HAP-1 (cell line): ENCODE results near the gene RBM17.
"Not testable (repeated sequence)": the region's sequence is repeated elsewhere in the genome, so short reads cannot be mapped to it uniquely, and the experiment has no call there.

Source experiments
- DNase-seq, 2 experiments: peaks; one replicate each; pipeline ENCODE4 v3.0.0-alpha.2; 2016 to 2020; ENCODE audit warnings: low spot score in 2 of 2
- H3K27me3 ChIP-seq: fragments of 250-450 bp; sonication (Bioruptor Pico); 2 replicates; pipeline ENCODE4 v1.5.1; 2020; ENCODE audit warnings: low read depth, mild to moderate bottlenecking, moderate library complexity
- H3K36me3 ChIP-seq: fragments of 250-450 bp; sonication (Bioruptor Pico); replicated peaks from 2 replicates; pipeline ENCODE4 v1.5.1; 2020; ENCODE audit warnings: mild to moderate bottlenecking
- H3K4me1 ChIP-seq: fragments of 250-450 bp; sonication (Bioruptor Pico); 2 replicates; pipeline ENCODE4 v1.5.1; 2020; ENCODE audit warnings: mild to moderate bottlenecking
- H3K4me3 ChIP-seq: fragments of 250-450 bp; sonication (Bioruptor Pico); 2 replicates; pipeline ENCODE4 v1.5.1; 2020; ENCODE audit warnings: mild to moderate bottlenecking, moderate library complexity
- H3K9me3 ChIP-seq: fragments of 250-450 bp; sonication (Bioruptor Pico); 2 replicates; pipeline ENCODE4 v1.5.1; 2020; ENCODE audit warnings: mild to moderate bottlenecking, moderate library complexity
- in situ Hi-C: fragments of 300-500 bp; cut with MboI; formaldehyde crosslinking; loops from 3 replicates; pipeline ENCODE4 v1.14.3; 2020; ENCODE audit warnings: low sequenced_read_pairs, inconsistent platforms, mixed read lengths

Gene RBM17

GRCh38 chr10:6116806-6117205 lies 28.0 kb downstream of the RBM17 start:
- in situ Hi-C loops = no loop called here
- DNase-seq = no peak
- Histone ChIP-seq H3K27me3 (no peaks in the 10 kb centered on the region), H3K9me3 (no peaks in the 10 kb centered on the region), H3K4me1 (no peaks in the 10 kb centered on the region), H3K36me3 (peaks cover 49% of the 10 kb centered on the region), H3K4me3 (no peak overlapping the region)

DNA sequence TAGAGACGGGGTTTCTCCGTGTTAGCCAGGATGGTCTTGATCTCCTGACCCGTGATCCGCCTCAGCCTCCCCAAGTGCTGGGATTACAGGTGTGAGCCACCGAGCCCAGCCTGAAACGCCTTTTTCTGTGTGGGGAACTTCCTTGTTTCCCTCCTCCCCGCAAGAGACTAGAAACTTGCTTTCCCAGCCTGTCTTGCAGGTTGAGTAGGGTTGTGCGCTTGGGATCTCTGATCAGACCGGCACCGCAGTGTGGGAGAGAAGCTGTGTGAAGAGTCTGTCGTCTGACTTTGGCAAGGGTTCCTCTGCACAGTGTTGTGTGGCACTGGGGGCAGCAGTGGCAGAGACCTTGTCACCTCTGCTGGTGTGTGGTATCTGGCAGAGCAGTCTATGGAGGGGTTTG lies 28.9 kb downstream of the RBM17 start:
- DNase-seq = no peak
- in situ Hi-C loops = no loop called here
- H3K27me3 ChIP-seq = no peaks in the 10 kb centered on the region
- no peaks in the 10 kb centered on the region for H3K4me1 ChIP-seq
- no peaks in the 10 kb centered on the region for H3K9me3 ChIP-seq
- peaks cover 39% of the 10 kb centered on the region for H3K36me3 ChIP-seq
- no peak overlapping the region for H3K4me3 ChIP-seq

GRCh38 chr10:6119423-6119822 lies 30.6 kb downstream of the RBM17 start:
- H3K36me3 ChIP-seq = peaks cover 22% of the 10 kb centered on the region
- in situ Hi-C loops = no loop called here
- DNase-seq = no peak
- H3K4me3 ChIP-seq = no peak overlapping the region
- no peaks in the 10 kb centered on the region; the same call in 1 of the 2 replicates for H3K4me1 ChIP-seq
- no peaks in the 10 kb centered on the region for H3K9me3 ChIP-seq
- no peaks in the 10 kb centered on the region for H3K27me3 ChIP-seq

- Histone ChIP-seq H3K9me3 (no peaks in the 10 kb centered on the region), H3K4me1 (peaks cover 2% of the 10 kb centered on the region), H3K36me3 (peaks cover 17% of the 10 kb centered on the region), H3K27me3 (no peaks in the 10 kb centered on the region), H3K4me3 (no peak overlapping the region)
- DNase-seq = no peak
- in situ Hi-C loops = no loop called here
Measured at GRCh38 chr10:6119962-6120361, 31.1 kb downstream of the RBM17 start.

GRCh38 chr10:6120691-6121090 lies 31.9 kb downstream of the RBM17 start:
- in situ Hi-C loops = no loop called here
- H3K9me3 ChIP-seq = no peaks in the 10 kb centered on the region
- H3K4me3 ChIP-seq = no peak overlapping the region
- H3K4me1 ChIP-seq = peaks cover 4% of the 10 kb centered on the region
- H3K36me3 ChIP-seq = peaks cover 10% of the 10 kb centered on the region
- no peak for DNase-seq
- H3K27me3 ChIP-seq = no peaks in the 10 kb centered on the region

GRCh38 chr10:6121146-6121545 lies 32.3 kb downstream of the RBM17 start:
- Histone ChIP-seq H3K4me3 (no peak overlapping the region), H3K4me1 (peaks cover 4% of the 10 kb centered on the region), H3K36me3 (peaks cover 5% of the 10 kb centered on the region), H3K9me3 (no peaks in the 10 kb centered on the region), H3K27me3 (no peaks in the 10 kb centered on the region)
- no peak for DNase-seq
- in situ Hi-C loops = no loop called here

DNA sequence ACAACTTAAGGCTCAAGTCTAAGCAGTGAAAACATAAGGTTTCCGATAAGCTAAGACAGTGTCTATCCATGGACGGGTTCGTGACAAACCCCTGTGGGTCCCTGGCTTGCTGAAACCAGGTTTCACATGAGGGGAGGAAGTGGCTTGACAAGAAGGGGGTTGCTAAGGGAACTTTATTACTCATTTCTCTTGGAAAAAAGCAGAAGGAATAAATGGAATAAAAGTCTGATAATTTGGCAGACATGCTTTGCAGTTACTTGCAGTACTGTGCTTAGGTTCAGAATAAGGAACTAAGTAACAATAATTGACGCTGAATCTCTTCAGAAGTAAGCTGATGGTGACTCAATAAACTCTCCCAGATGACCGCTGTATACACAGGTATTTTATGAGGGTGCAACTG lies 34.7 kb downstream of the RBM17 start:
- in situ Hi-C loops = no loop called here
- Histone ChIP-seq H3K9me3 (no peaks in the 10 kb centered on the region), H3K4me1 (peaks cover 4% of the 10 kb centered on the region), H3K4me3 (no peak overlapping the region), H3K27me3 (no peaks in the 10 kb centered on the region), H3K36me3 (no peaks in the 10 kb centered on the region)
- DNase-seq = no peak

DNA sequence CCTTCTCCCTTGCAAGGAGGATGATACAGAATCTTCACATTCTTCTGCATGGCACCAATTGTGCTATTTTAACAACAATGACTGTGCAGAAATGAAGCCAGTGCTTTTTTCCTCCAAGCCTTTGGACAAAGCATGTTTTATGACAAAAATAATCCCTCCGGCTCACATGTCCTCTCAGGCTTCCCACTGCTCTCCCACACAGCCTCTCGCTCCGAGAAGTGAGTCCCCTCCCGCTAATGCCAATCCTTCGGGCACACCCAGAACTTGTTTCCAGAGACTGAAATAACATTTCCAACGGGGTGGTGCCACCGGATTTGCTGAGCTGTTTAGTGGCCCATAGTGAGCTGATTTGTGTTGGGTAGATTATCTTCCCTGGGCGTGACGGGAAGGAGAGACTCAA lies 35.8 kb downstream of the RBM17 start:
- no peaks in the 10 kb centered on the region for H3K9me3 ChIP-seq
- in situ Hi-C loops = no loop called here
- H3K4me3 ChIP-seq = no peak overlapping the region
- H3K27me3 ChIP-seq = no peaks in the 10 kb centered on the region
- H3K36me3 ChIP-seq = no peaks in the 10 kb centered on the region
- H3K4me1 ChIP-seq = peaks cover 7% of the 10 kb centered on the region
- DNase-seq = peak; percentile 50 to 63

DNA sequence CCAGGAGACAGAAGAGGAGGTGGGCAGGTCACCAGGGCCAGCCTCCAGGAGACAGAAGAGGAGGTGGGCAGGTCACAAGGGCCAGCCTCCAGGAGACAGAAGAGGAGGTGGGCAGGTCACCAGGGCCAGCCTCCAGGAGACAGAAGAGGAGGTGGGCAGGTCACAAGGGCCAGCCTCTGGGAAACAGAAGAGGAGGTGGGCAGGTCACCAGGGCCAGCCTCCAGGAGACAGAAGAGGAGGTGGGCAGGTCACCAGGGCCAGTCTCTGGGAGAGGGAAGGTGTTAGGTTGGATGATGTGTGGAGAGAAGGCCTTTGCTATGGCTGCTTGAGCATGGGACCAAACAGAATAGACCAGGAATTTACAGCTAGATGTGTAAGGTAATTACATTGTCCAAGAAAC lies 38.6 kb downstream of the RBM17 start:
- DNase-seq, H3K27me3 ChIP-seq, H3K9me3 ChIP-seq, in situ Hi-C loops, H3K4me1 ChIP-seq, H3K4me3 ChIP-seq, H3K36me3 ChIP-seq: not testable (repeated sequence)

GRCh38 chr10:6128087-6128486 lies 39.3 kb downstream of the RBM17 start:
- H3K4me1 ChIP-seq = peaks cover 7% of the 10 kb centered on the region
- no peak overlapping the region for H3K4me3 ChIP-seq
- in situ Hi-C loops = no loop called here
- no peaks in the 10 kb centered on the region for H3K27me3 ChIP-seq
- H3K9me3 ChIP-seq = no peaks in the 10 kb centered on the region
- H3K36me3 ChIP-seq = no peaks in the 10 kb centered on the region
- no peak for DNase-seq

GRCh38 chr10:6128591-6129251 lies 39.9 kb downstream of the RBM17 start:
- H3K9me3 ChIP-seq = no peaks in the 10 kb centered on the region
- DNase-seq = no peak
- H3K27me3 ChIP-seq = no peaks in the 10 kb centered on the region
- no peaks in the 10 kb centered on the region for H3K36me3 ChIP-seq
- peaks cover 7% of the 10 kb centered on the region for H3K4me1 ChIP-seq
- in situ Hi-C loops = no loop called here
- no peak overlapping the region for H3K4me3 ChIP-seq

DNA sequence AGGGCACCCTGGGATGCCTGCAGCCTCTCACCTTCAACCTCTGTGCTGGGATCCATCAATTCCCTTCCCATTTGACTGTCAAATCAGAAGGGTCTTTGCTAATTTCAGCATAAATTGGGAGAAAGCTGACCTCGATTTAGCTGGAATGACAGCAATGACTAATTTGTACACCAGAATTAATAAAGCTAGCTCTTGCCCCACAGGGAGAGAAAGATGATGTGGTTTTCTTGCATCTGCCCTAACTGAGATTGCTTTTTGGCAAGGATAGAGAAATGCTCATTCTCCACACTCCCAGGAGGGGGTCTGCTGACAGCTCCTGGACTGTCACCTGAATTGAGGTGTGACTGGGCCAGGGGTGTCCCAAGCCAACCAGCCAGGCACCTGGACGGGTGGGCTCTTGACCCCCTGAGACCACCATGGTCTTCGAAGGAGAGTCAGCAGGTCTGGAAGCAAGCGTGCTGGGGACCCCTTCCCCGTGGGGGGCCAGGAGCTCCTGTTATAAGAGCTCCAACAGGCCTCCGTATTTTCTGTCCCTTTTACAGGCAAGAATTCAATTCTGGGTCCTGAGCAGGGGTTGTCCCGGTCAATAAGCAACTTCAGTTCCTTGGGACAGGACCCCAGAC lies 42.1 kb downstream of the RBM17 start:
- in situ Hi-C loops = no loop called here
- no peak for DNase-seq
- no peaks in the 10 kb centered on the region for H3K36me3 ChIP-seq
- no peaks in the 10 kb centered on the region for H3K9me3 ChIP-seq
- H3K4me1 ChIP-seq = peaks cover 3% of the 10 kb centered on the region; the same call in 1 of the 2 replicates
- H3K4me3 ChIP-seq = no peak overlapping the region
- no peaks in the 10 kb centered on the region for H3K27me3 ChIP-seq

DNA sequence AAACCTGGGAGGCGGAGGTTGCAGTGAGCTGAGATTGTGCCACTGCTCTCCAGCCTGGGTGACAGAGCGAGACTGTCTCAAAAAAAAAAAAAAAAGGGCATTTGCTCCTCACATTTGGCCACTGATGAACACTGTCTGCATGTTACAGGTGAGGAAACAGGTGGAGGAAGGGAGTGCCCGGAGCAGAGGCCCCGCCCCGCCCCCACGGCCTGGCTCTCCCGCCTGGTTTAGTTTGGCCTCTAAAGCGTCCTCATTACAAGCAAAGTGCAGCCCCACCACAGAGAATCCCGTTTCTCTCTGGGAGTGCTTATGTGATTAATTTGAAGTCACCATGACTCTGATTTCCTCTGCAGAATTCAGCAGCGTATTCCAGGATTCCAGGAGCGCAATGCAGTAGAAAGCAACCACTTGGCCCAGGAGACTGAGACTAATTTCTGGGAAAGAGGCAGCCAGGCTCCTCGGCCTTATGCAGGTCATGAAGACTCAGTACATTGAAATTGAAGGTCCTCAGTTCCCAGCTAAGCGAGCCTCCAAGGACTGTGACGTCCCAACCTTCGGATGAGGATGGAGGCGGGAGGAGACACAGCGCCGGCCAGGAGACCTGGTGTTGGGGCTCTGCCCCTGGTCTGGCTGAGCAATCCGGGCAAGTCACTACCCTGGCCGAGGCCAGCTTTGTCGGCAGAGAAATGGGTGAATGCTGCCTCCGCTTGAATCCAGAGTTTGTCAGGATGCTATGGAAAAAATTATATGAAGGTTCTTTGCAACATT lies 44.7 kb downstream of the RBM17 start:
- Histone ChIP-seq H3K4me1 (peaks cover 3% of the 10 kb centered on the region; the same call in 1 of the 2 replicates), H3K9me3 (no peaks in the 10 kb centered on the region), H3K36me3 (no peaks in the 10 kb centered on the region), H3K27me3 (peaks cover 7% of the 10 kb centered on the region), H3K4me3 (no peak overlapping the region)
- no peak for DNase-seq
- in situ Hi-C loops = no loop called here

DNA sequence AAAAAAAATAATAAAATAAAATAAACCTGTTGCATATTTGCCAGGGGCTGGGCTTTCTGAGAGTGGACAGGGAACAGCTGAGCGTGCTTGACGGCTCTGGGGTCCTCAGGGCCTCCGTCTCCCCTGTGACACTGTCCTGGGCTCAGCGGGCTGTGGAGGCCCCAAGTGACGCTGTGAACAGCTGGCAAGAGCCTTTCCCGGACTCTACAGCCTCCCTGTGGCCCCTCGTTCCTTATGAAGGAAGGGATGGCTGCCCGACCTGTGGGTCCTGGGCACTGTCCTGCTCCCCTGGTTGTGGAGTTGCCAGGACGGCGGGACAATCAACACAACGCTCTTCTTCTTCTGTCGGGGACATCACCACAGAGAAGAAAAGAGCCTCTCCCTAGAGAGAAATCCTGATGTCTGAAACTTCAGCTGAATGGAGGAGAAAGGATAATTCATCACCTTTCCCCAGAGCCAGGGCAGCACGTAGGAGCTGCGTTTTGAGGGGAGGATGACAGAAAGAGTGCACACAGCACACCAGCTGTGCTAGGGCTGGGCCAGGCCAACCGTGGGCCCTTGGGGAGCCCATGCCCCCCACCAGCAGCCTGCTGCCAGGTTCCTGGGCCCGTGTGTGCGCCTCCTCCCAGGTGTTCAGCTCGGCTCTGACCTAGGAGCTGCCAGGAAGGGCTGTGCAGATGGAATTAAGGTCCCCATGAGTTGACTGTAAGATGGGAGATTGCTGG lies 45.4 kb downstream of the RBM17 start:
- H3K9me3 ChIP-seq = no peaks in the 10 kb centered on the region
- in situ Hi-C loops = no loop called here
- no peaks in the 10 kb centered on the region for H3K4me1 ChIP-seq
- no peak overlapping the region for H3K4me3 ChIP-seq
- DNase-seq = no peak
- no peaks in the 10 kb centered on the region for H3K36me3 ChIP-seq
- peaks cover 7% of the 10 kb centered on the region for H3K27me3 ChIP-seq
